SK-N-SH treated with all-trans-retinoic acid at 6 μM for 48 hours (cell line): Measurements from ENCODE around the gene NALCN.

ENCODE experiments used
- ATAC-seq: fragments of 200-7000 bp; cut with Tn5 transposase; 3 replicates; pipeline ENCODE4 v1.9.1; 2020; ENCODE audit warnings: mild to moderate bottlenecking, moderate library complexity
- ARNTL ChIP-seq: fragments of 450-650 bp; formaldehyde crosslinking; IDR thresholded peaks from 2 replicates; pipeline ENCODE4 v1.5.0; 2020; ENCODE audit warnings: low read depth, mild to moderate bottlenecking, moderate library complexity, borderline replicate concordance
- BACH2 ChIP-seq: fragments of 250-450 bp; sonication (Bioruptor Pico); IDR thresholded peaks from 2 replicates; pipeline ENCODE4 v1.9.0; 2021; ENCODE audit warnings: mild to moderate bottlenecking, borderline replicate concordance
- ESRRG ChIP-seq: fragments of 250-450 bp; sonication (Bioruptor Pico); IDR thresholded peaks from 2 replicates; pipeline ENCODE4 v1.6.1; 2021; ENCODE audit warnings: mild to moderate bottlenecking
- GLIS3 ChIP-seq: fragments of 250-450 bp; sonication (Bioruptor Pico); IDR thresholded peaks from 2 replicates; pipeline ENCODE4 v1.5.0; 2020; ENCODE audit warnings: mild to moderate bottlenecking, moderate library complexity
- ISL1 ChIP-seq: fragments of 250-450 bp; sonication (Bioruptor Pico); IDR thresholded peaks from 2 replicates; pipeline ENCODE4 v2.1.2; 2022; ENCODE audit warnings: mild to moderate bottlenecking, moderate library complexity
- OSR1 ChIP-seq: fragments of 250-450 bp; sonication (Bioruptor Pico); IDR thresholded peaks from 2 replicates; pipeline ENCODE4 v1.8.0; 2022; ENCODE audit warnings: moderate library complexity, mild to moderate bottlenecking, inconsistent platforms
- PPARA ChIP-seq: fragments of 250-450 bp; sonication (Bioruptor Pico); IDR thresholded peaks from 2 replicates; pipeline ENCODE4 v1.5.0; 2020; ENCODE audit warnings: mild to moderate bottlenecking, borderline replicate concordance
- SNAI2 ChIP-seq: fragments of 250-450 bp; sonication (Bioruptor Pico); IDR thresholded peaks from 2 replicates; pipeline ENCODE4 v1.5.0; 2020; ENCODE audit warnings: mild to moderate bottlenecking, moderate library complexity
- TCF4 ChIP-seq: fragments of 250-450 bp; sonication (Bioruptor Pico); IDR thresholded peaks from 2 replicates; pipeline ENCODE4 v1.8.0; 2021; ENCODE audit warnings: mild to moderate bottlenecking, moderate library complexity, borderline replicate concordance
- TOX ChIP-seq: fragments of 250-450 bp; sonication (Bioruptor Pico); IDR thresholded peaks from 2 replicates; pipeline ENCODE4 v1.8.0; 2021; ENCODE audit warnings: mild to moderate bottlenecking, moderate library complexity, borderline replicate concordance
- ZC3H10 ChIP-seq: fragments of 250-450 bp; sonication (Bioruptor Pico); IDR thresholded peaks from 2 replicates; pipeline ENCODE4 v1.5.1; 2021; ENCODE audit warnings: mild to moderate bottlenecking, moderate library complexity
- ZFP3 ChIP-seq: fragments of 250-450 bp; sonication (Bioruptor Pico); IDR thresholded peaks from 2 replicates; pipeline ENCODE4 v1.5.0; 2020; ENCODE audit warnings: mild to moderate bottlenecking, moderate library complexity
- ZFP30 ChIP-seq: fragments of 450-650 bp; formaldehyde crosslinking; IDR thresholded peaks from 2 replicates; pipeline ENCODE4 v1.5.0; 2022; ENCODE audit warnings: mild to moderate bottlenecking, moderate library complexity
- ZNF565 ChIP-seq: fragments of 450-650 bp; formaldehyde crosslinking; conservative IDR thresholded peaks from 2 replicates; pipeline ENCODE4 v1.5.0; 2020; ENCODE audit warnings: low read depth, mild to moderate bottlenecking, moderate library complexity
- ZNF70 ChIP-seq: fragments of 450-650 bp; formaldehyde crosslinking; IDR thresholded peaks from 2 replicates; pipeline ENCODE4 v1.5.0; 2020; ENCODE audit warnings: mild to moderate bottlenecking, moderate library complexity
- ZNF8 ChIP-seq: fragments of 450-650 bp; formaldehyde crosslinking; IDR thresholded peaks from 2 replicates; pipeline ENCODE4 v1.5.0; 2020; ENCODE audit warnings: mild to moderate bottlenecking, moderate library complexity
- TF ChIP-seq, protein P1 (sequence below): fragments of 250-450 bp; sonication (Bioruptor Pico); IDR thresholded peaks from 2 replicates; pipeline ENCODE4 v1.5.0; 2020; ENCODE audit warnings: mild to moderate bottlenecking, moderate library complexity
- TF ChIP-seq, protein P2 (sequence below): fragments of 250-450 bp; sonication (Bioruptor Pico); IDR thresholded peaks from 2 replicates; pipeline ENCODE4 v1.5.1; 2020; ENCODE audit warnings: low read depth, mild to moderate bottlenecking, moderate library complexity
- TF ChIP-seq, protein P3 (sequence below): fragments of 250-450 bp; sonication (Bioruptor Pico); IDR thresholded peaks from 2 replicates; pipeline ENCODE4 v1.8.0; 2020; ENCODE audit warnings: mild to moderate bottlenecking, moderate library complexity, borderline replicate concordance
- TF ChIP-seq, protein P4 (sequence below): fragments of 250-450 bp; sonication (Bioruptor Pico); IDR thresholded peaks from 2 replicates; pipeline ENCODE4 v1.5.1; 2021; ENCODE audit warnings: mild to moderate bottlenecking, moderate library complexity
- TF ChIP-seq, protein P5 (sequence below): fragments of 250-450 bp; sonication (Bioruptor Pico); IDR thresholded peaks from 2 replicates; pipeline ENCODE4 v1.8.0; 2021; ENCODE audit warnings: low read depth, mild to moderate bottlenecking, moderate library complexity, borderline replicate concordance

NALCN gene

DNA sequence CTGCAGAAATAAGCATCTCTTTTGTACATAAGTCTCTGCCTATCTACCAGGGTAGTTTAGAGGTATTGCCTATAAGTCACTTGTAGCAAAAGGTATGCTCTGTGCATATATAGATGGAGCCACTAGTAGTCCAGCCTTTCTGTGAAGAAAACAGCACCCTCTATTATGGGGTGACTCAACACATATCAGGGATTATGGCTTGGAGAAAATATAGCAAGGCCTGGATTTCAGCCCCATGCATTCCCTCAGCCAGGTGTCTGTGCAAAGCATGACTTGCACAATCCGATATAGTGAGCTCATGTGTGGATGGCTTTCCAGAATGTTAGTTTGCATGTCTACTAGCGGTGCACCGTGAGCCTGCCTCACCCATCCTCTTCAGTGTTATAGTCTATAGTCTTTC is 13.4 kb upstream of the NALCN start:
- no peak for ATAC-seq
- TF ChIP-seq SNAI2 (CRISPR knock-in tag) (no peak), ZNF70 (CRISPR knock-in tag) (no peak), PPARA (no peak), ZNF565 (no peak), TCF4 (no peak), OSR1 (CRISPR knock-in tag) (no peak), ZFP3 (CRISPR knock-in tag) (no peak), ZFP30 (no peak), TOX (CRISPR knock-in tag) (no peak), ISL1 (CRISPR knock-in tag) (no peak), ZC3H10 (CRISPR knock-in tag) (no peak), ZNF8 (CRISPR knock-in tag) (no peak), GLIS3 (no peak), BACH2 (no peak), ESRRG (CRISPR knock-in tag) (no peak)
- TF ChIP-seq, protein P1, sequence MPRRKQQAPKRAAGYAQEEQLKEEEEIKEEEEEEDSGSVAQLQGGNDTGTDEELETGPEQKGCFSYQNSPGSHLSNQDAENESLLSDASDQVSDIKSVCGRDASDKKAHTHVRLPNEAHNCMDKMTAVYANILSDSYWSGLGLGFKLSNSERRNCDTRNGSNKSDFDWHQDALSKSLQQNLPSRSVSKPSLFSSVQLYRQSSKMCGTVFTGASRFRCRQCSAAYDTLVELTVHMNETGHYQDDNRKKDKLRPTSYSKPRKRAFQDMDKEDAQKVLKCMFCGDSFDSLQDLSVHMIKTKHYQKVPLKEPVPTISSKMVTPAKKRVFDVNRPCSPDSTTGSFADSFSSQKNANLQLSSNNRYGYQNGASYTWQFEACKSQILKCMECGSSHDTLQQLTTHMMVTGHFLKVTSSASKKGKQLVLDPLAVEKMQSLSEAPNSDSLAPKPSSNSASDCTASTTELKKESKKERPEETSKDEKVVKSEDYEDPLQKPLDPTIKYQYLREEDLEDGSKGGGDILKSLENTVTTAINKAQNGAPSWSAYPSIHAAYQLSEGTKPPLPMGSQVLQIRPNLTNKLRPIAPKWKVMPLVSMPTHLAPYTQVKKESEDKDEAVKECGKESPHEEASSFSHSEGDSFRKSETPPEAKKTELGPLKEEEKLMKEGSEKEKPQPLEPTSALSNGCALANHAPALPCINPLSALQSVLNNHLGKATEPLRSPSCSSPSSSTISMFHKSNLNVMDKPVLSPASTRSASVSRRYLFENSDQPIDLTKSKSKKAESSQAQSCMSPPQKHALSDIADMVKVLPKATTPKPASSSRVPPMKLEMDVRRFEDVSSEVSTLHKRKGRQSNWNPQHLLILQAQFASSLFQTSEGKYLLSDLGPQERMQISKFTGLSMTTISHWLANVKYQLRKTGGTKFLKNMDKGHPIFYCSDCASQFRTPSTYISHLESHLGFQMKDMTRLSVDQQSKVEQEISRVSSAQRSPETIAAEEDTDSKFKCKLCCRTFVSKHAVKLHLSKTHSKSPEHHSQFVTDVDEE (CRISPR knock-in tag) = no peak
- TF ChIP-seq, protein P2, sequence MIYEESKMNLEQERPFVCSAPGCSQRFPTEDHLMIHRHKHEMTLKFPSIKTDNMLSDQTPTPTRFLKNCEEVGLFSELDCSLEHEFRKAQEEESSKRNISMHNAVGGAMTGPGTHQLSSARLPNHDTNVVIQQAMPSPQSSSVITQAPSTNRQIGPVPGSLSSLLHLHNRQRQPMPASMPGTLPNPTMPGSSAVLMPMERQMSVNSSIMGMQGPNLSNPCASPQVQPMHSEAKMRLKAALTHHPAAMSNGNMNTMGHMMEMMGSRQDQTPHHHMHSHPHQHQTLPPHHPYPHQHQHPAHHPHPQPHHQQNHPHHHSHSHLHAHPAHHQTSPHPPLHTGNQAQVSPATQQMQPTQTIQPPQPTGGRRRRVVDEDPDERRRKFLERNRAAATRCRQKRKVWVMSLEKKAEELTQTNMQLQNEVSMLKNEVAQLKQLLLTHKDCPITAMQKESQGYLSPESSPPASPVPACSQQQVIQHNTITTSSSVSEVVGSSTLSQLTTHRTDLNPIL (CRISPR knock-in tag) = no peak
- TF ChIP-seq, protein P3, sequence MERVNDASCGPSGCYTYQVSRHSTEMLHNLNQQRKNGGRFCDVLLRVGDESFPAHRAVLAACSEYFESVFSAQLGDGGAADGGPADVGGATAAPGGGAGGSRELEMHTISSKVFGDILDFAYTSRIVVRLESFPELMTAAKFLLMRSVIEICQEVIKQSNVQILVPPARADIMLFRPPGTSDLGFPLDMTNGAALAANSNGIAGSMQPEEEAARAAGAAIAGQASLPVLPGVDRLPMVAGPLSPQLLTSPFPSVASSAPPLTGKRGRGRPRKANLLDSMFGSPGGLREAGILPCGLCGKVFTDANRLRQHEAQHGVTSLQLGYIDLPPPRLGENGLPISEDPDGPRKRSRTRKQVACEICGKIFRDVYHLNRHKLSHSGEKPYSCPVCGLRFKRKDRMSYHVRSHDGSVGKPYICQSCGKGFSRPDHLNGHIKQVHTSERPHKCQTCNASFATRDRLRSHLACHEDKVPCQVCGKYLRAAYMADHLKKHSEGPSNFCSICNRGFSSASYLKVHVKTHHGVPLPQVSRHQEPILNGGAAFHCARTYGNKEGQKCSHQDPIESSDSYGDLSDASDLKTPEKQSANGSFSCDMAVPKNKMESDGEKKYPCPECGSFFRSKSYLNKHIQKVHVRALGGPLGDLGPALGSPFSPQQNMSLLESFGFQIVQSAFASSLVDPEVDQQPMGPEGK (CRISPR knock-in tag) = no peak
- TF ChIP-seq, protein P4, sequence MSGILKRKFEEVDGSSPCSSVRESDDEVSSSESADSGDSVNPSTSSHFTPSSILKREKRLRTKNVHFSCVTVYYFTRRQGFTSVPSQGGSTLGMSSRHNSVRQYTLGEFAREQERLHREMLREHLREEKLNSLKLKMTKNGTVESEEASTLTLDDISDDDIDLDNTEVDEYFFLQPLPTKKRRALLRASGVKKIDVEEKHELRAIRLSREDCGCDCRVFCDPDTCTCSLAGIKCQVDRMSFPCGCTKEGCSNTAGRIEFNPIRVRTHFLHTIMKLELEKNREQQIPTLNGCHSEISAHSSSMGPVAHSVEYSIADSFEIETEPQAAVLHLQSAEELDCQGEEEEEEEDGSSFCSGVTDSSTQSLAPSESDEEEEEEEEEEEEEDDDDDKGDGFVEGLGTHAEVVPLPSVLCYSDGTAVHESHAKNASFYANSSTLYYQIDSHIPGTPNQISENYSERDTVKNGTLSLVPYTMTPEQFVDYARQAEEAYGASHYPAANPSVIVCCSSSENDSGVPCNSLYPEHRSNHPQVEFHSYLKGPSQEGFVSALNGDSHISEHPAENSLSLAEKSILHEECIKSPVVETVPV = no peak

DNA sequence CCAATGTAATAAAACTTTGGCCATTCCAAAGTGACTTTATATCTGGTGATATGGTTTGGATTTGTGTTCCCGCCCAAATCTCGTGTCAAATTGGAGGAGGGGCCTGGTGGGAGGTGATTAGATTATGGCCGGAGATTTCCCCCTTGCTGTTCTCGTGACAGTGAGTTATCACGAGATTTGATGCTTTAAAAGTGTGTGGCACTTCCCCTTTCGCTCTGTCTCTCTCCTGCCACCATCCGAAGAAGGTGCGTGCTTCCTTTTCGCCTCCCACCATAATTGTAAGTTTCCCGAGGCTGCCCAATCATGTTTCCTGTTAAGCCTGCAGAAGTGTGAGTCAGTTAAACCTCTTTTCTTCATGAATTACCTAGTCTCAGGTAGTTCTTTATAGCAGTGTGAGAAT is 9.3 kb upstream of the NALCN start:
- TF ChIP-seq TOX (CRISPR knock-in tag) (no peak), GLIS3 (no peak), ARNTL (CRISPR knock-in tag) (no peak), ZFP3 (CRISPR knock-in tag) (no peak), ISL1 (CRISPR knock-in tag) (no peak), PPARA (no peak), ZNF8 (CRISPR knock-in tag) (no peak), BACH2 (no peak), ESRRG (CRISPR knock-in tag) (no peak), SNAI2 (CRISPR knock-in tag) (no peak), OSR1 (CRISPR knock-in tag) (no peak), ZC3H10 (CRISPR knock-in tag) (no peak), TCF4 (no peak)
- TF ChIP-seq, protein P4 = no peak
- TF ChIP-seq, protein P5, sequence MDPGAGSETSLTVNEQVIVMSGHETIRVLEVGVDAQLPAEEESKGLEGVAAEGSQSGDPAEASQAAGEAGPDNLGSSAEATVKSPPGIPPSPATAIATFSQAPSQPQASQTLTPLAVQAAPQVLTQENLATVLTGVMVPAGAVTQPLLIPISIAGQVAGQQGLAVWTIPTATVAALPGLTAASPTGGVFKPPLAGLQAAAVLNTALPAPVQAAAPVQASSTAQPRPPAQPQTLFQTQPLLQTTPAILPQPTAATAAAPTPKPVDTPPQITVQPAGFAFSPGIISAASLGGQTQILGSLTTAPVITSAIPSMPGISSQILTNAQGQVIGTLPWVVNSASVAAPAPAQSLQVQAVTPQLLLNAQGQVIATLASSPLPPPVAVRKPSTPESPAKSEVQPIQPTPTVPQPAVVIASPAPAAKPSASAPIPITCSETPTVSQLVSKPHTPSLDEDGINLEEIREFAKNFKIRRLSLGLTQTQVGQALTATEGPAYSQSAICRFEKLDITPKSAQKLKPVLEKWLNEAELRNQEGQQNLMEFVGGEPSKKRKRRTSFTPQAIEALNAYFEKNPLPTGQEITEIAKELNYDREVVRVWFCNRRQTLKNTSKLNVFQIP (CRISPR knock-in tag) = no peak
- TF ChIP-seq, protein P1 (CRISPR knock-in tag) = no peak
- TF ChIP-seq, protein P2 (CRISPR knock-in tag) = no peak
- ATAC-seq = no peak
